GM18499 (cell line): ENCODE measurements around the gene GOLGA8O.
"Not testable (repeated sequence)": the region's sequence is repeated elsewhere in the genome, so short reads cannot be mapped to it uniquely, and the experiment has no call there.

Source experiments
- ATAC-seq: cut with Tn5 transposase; IDR thresholded peaks from one replicate; pipeline ENCODE4 v1.9.1; 2021; ENCODE audit warnings: moderate number of reproducible peaks; ENCODE audit not compliant: insufficient read depth, unreplicated experiment

Gene GOLGA8O

GRCh38 chr15:32455534-32455933, at the start of gene GOLGA8O:
Gene GOLGA8O (minus strand): TSS chr15:32455634. CDS start chr15:32455536, 98 bp downstream.
- not testable (repeated sequence) for ATAC-seq

- not testable (repeated sequence) for ATAC-seq
These were observed 48.8 kb upstream of the GOLGA8O start for GRCh38 chr15:32504152-32504811.

GRCh38 chr15:32502946-32503345, 47.5 kb upstream of the GOLGA8O start:
- ATAC-seq, result not testable (repeated sequence)

- not testable (repeated sequence) for ATAC-seq
These were observed 37.3 kb upstream of the GOLGA8O start for GRCh38 chr15:32492768-32493167.

- ATAC-seq, result not testable (repeated sequence)
These were observed 31.0 kb upstream of the GOLGA8O start for GRCh38 chr15:32486474-32486873.

GRCh38 chr15:32483377-32483776, 27.9 kb upstream of the GOLGA8O start:
- not testable (repeated sequence) for ATAC-seq

- not testable (repeated sequence) for ATAC-seq
These were observed 26.2 kb upstream of the GOLGA8O start for GRCh38 chr15:32481683-32482082.

- not testable (repeated sequence) for ATAC-seq
These were observed 12.6 kb upstream of the GOLGA8O start for GRCh38 chr15:32468076-32468475.

GRCh38 chr15:32440445-32440977, 14.9 kb downstream of the GOLGA8O start:
- ATAC-seq, result not testable (repeated sequence)

GRCh38 chr15:32434102-32434963, 21.1 kb downstream of the GOLGA8O start:
- ATAC-seq, result not testable (repeated sequence)

- ATAC-seq, result not testable (repeated sequence)
These were observed 27.8 kb downstream of the GOLGA8O start for GRCh38 chr15:32427635-32428034.

- ATAC-seq, result not testable (repeated sequence)
These were observed 28.9 kb downstream of the GOLGA8O start for GRCh38 chr15:32426511-32426910.

- not testable (repeated sequence) for ATAC-seq
These were observed 47.5 kb downstream of the GOLGA8O start for GRCh38 chr15:32407903-32408302.

GRCh38 chr15:32403192-32403591, 52.2 kb downstream of the GOLGA8O start, which contains the start of gene GOLGA8K:
Gene GOLGA8K (minus strand): TSS chr15:32403292. CDS start chr15:32403194, 98 bp downstream.
- ATAC-seq, result not testable (repeated sequence)

GRCh38 chr15:32396522-32396921, 58.9 kb downstream of the GOLGA8O start:
- not testable (repeated sequence) for ATAC-seq
